ENCODE data around the gene PCNX4.

PCNX4 gene

DNA sequence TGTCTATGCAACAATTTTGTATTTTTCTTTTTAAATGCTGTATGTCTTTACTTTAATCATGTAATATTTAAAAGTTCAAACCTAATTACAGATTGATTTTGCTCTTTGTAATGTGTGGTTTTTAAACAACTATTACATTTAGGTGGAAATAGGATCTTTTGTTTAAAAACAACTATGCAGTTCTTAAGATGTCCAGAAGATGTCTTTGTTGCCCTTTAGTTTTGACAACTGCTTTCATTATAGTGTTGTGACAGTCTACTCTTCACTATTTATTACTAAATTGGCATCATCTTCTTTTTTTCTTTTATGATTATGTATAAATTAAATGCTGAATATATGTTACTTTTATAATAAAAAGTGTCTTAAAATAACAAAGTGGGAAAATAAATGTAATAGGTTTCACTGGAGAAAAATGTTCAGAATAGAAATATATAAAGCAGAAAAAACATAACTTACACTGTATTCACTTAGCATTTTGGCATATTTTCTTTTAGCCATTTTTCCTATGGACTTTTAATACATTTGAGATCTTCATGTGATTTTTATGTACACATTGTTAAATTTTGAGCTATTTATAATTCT lies 27.1 kb upstream of the PCNX4 start:
- TF ChIP-seq, protein P1, sequence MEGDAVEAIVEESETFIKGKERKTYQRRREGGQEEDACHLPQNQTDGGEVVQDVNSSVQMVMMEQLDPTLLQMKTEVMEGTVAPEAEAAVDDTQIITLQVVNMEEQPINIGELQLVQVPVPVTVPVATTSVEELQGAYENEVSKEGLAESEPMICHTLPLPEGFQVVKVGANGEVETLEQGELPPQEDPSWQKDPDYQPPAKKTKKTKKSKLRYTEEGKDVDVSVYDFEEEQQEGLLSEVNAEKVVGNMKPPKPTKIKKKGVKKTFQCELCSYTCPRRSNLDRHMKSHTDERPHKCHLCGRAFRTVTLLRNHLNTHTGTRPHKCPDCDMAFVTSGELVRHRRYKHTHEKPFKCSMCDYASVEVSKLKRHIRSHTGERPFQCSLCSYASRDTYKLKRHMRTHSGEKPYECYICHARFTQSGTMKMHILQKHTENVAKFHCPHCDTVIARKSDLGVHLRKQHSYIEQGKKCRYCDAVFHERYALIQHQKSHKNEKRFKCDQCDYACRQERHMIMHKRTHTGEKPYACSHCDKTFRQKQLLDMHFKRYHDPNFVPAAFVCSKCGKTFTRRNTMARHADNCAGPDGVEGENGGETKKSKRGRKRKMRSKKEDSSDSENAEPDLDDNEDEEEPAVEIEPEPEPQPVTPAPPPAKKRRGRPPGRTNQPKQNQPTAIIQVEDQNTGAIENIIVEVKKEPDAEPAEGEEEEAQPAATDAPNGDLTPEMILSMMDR (IDR thresholded peaks at IDR 0.05): peak; percentile 76
- Histone ChIP-seq H3K4me3 (ENCODE audit: low read depth, low read length) (no peak overlapping the region), H3K4me1 (no peaks in the 10 kb centered on the region)

DNA sequence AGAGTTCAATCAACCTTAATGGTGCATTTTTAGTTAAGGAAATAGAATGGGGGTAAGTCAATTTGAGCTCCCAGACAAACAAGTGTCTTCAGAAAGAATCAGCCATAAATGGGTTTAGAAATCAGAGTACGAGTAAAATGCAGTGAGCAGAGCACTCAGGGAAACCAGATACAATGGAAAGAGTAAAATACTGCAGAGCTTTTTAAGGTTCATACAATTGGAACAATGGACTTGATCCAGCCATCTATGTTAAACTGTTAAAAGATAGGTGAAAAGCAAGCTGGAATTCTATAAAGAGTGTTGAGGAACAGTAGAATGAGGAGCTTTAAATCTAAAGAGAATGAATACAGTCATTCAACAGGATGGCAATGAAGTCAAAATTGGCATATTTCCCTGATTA lies 23.8 kb upstream of the PCNX4 start:
- Histone ChIP-seq H2AFZ (no peak overlapping the region), H3K36me3 (ENCODE audit: control insufficient read depth, insufficient read depth, low read length) (no peaks in the 10 kb centered on the region), H3K27me3 (ENCODE audit: control insufficient read depth, insufficient read depth, low read length) (no peaks in the 10 kb centered on the region), H3K9me3 (ENCODE audit: control insufficient read depth, low read length) (no peaks in the 10 kb centered on the region), H3K9ac (no peak overlapping the region), H3K4me1 (no peaks in the 10 kb centered on the region), H3K79me2 (no peaks in the 10 kb centered on the region), H3K4me2 (ENCODE audit: low read length) (no peak overlapping the region), H3K27ac (no peak overlapping the region), H3K4me3 (ENCODE audit: low read depth, low read length) (no peak overlapping the region)
- TF ChIP-seq, protein P1 (IDR thresholded peaks at IDR 0.05): no peak

More for the DNA sequence above, 27.1 kb upstream of the PCNX4 start:
- Histone ChIP-seq H2AFZ (no peak overlapping the region), H3K36me3 (ENCODE audit: control insufficient read depth, insufficient read depth, low read length) (no peaks in the 10 kb centered on the region), H3K27ac (no peak overlapping the region), H3K27me3 (ENCODE audit: control insufficient read depth, insufficient read depth, low read length) (no peaks in the 10 kb centered on the region), H3K4me2 (ENCODE audit: low read length) (no peak overlapping the region), H3K79me2 (no peaks in the 10 kb centered on the region), H3K9me3 (ENCODE audit: control insufficient read depth, low read length) (no peaks in the 10 kb centered on the region), H3K9ac (no peak overlapping the region)

DNA sequence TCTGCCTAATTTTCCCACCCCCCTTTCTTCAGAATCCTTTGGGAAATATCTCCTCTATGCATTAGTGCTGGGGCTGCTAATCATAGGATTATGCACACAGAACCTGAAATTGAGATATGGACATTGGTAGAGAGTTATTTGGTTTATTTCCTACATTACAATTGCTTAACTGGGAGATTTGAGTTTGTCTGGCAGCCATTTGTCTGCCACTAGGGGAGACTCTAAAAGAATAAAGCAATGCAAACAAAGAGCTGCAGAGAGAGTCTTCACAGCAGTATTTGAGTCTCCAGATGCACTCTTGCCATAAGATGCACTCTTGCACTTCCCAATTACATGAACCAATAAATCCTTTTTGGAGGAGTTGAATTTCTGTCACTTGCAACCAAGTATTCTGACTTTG lies 12.0 kb upstream of the PCNX4 start:
- no peak overlapping the region for H3K9ac ChIP-seq
- H3K4me1 ChIP-seq: no peaks in the 10 kb centered on the region
- no peak overlapping the region for H2AFZ ChIP-seq
- TF ChIP-seq, protein P1 (IDR thresholded peaks at IDR 0.05): no peak
- no peak overlapping the region for H3K4me2 ChIP-seq (ENCODE audit: low read length)
- H3K4me3 ChIP-seq (ENCODE audit: low read depth, low read length): no peak overlapping the region
- H3K79me2 ChIP-seq: no peaks in the 10 kb centered on the region
- H3K27me3 ChIP-seq (ENCODE audit: control insufficient read depth, insufficient read depth, low read length): no peaks in the 10 kb centered on the region
- no peak overlapping the region for H3K27ac ChIP-seq
- no peaks in the 10 kb centered on the region for H3K9me3 ChIP-seq (ENCODE audit: control insufficient read depth, low read length)
- H3K36me3 ChIP-seq (ENCODE audit: control insufficient read depth, insufficient read depth, low read length): no peaks in the 10 kb centered on the region

DNA sequence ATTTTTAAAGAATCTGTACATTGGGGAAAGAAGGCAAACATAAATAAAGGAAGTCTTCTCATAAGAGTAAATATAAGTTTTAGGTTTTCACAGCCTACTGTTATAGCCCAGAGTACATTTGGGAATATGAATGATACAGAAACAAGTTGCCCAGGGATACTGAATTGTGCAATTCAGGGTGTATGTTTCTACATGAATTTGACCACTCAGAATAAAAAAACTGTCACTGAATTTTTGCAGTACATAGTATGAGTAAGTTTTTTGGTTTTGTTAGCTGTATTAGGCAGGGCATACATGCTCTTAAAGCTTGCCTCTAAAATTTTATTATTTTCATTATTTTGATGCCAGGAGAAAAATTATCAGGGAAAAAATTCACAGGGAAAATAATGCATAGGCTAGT lies 6.6 kb upstream of the PCNX4 start:
- TF ChIP-seq, protein P1 (IDR thresholded peaks at IDR 0.05): no peak
- Histone ChIP-seq H3K79me2 (no peaks in the 10 kb centered on the region), H3K27ac (no peak overlapping the region), H3K9ac (no peak overlapping the region), H3K4me2 (ENCODE audit: low read length) (no peak overlapping the region), H3K4me1 (peaks cover 4% of the 10 kb centered on the region), H2AFZ (no peak overlapping the region), H3K4me3 (ENCODE audit: low read depth, low read length) (no peak overlapping the region), H3K27me3 (ENCODE audit: control insufficient read depth, insufficient read depth, low read length) (no peaks in the 10 kb centered on the region), H3K9me3 (ENCODE audit: control insufficient read depth, low read length) (no peaks in the 10 kb centered on the region), H3K36me3 (ENCODE audit: control insufficient read depth, insufficient read depth, low read length) (no peaks in the 10 kb centered on the region)

DNA sequence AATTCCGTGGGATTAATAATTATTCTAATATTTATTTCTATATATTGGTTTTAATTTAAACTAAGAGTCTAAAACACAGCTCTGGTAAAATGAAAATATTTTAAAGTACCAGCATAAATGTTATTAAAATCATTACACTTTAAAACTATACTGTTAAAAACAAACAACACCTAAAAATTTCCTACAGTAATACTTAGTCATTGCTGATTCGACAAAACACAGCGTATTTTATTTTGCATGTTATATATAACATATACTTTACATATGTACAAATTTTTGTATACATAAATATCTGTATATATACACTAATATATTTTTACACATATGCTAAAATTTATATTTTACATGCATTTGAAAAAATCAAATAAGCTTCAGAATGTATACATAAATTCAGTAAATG lies 6.0 kb upstream of the PCNX4 start:
- TF ChIP-seq, protein P1 (IDR thresholded peaks at IDR 0.05): no peak
- H3K27ac ChIP-seq: no peak overlapping the region
- H3K9ac ChIP-seq: no peak overlapping the region
- no peaks in the 10 kb centered on the region for H3K9me3 ChIP-seq (ENCODE audit: control insufficient read depth, low read length)
- no peak overlapping the region for H2AFZ ChIP-seq
- peaks cover 4% of the 10 kb centered on the region for H3K4me1 ChIP-seq
- H3K4me3 ChIP-seq (ENCODE audit: low read depth, low read length): no peak overlapping the region
- H3K79me2 ChIP-seq: no peaks in the 10 kb centered on the region
- H3K4me2 ChIP-seq (ENCODE audit: low read length): no peak overlapping the region
- H3K36me3 ChIP-seq (ENCODE audit: control insufficient read depth, insufficient read depth, low read length): no peaks in the 10 kb centered on the region
- no peaks in the 10 kb centered on the region for H3K27me3 ChIP-seq (ENCODE audit: control insufficient read depth, insufficient read depth, low read length)

Data from parathyroid adenoma (tissue), 2 donors.